OCI-LY3 (cell line): ENCODE data around the gene TTLL10.
"Not testable (repeated sequence)": the region's sequence is repeated elsewhere in the genome, so short reads cannot be mapped to it uniquely, and the experiment has no call there.

Source experiments
- H2AFZ ChIP-seq: fragments of 200-600, 300-600 bp; shearing (Covaris generic); 2 replicates; pipeline ENCODE4 v1.6.0; 2014; ENCODE audit warnings: antibody characterized with exemption, low read depth, low read length
- H3K27ac ChIP-seq: fragments of 200-600, 300-600 bp; sonication (generic); 2 replicates; pipeline ENCODE4 v1.5.1; 2014; ENCODE audit warnings: mild to moderate bottlenecking, low read length, moderate library complexity, mixed read lengths
- H3K27me3 ChIP-seq: fragments of 200-600, 300-600 bp; sonication (generic); 2 replicates; pipeline ENCODE4 v1.6.1; 2014; ENCODE audit warnings: low read depth, low read length, mixed read lengths
- H3K36me3 ChIP-seq: fragments of 200-600, 300-600 bp; sonication (generic); replicated peaks from 2 replicates; pipeline ENCODE3; 2014; ENCODE audit warnings: low read depth, low read length, mixed read lengths
- H3K4me1 ChIP-seq: fragments of 300-600, 200-600 bp; sonication (generic); 2 replicates; pipeline ENCODE4 v1.6.1; 2014; ENCODE audit warnings: low read length, mixed read lengths
- H3K4me2 ChIP-seq: fragments of 200-600, 300-600 bp; sonication (generic); 2 replicates; pipeline ENCODE4 v1.6.1; 2014; ENCODE audit warnings: low read length, mixed read lengths
- H3K4me3 ChIP-seq: fragments of 300-600, 200-600 bp; sonication (generic); 2 replicates; pipeline ENCODE4 v1.5.1; 2014; ENCODE audit warnings: antibody characterized with exemption, mild to moderate bottlenecking, low read length, moderate library complexity
- H3K79me2 ChIP-seq: fragments of 300-600, 200-600 bp; shearing (Covaris generic); 2 replicates; pipeline ENCODE4 v1.6.1; 2014; ENCODE audit warnings: mild to moderate bottlenecking, low read length, mixed read lengths
- H3K9ac ChIP-seq: fragments of 300-600, 200-600 bp; shearing (Covaris generic); 2 replicates; pipeline ENCODE4 v1.6.0; 2014; ENCODE audit warnings: mild to moderate bottlenecking, low read length, moderate library complexity
- H3K9me3 ChIP-seq: fragments of 200-600, 300-600 bp; shearing (Covaris generic); 2 replicates; pipeline ENCODE4 v1.6.1; 2014; ENCODE audit warnings: low read length, mixed read lengths; ENCODE audit not compliant: insufficient read depth
- H4K20me1 ChIP-seq: fragments of 200-600, 300-600 bp; sonication (generic); 2 replicates; pipeline ENCODE4 v1.6.1; 2016; ENCODE audit warnings: low read length, mixed read lengths; ENCODE audit not compliant: insufficient read depth
- EZH2phosphoT487 ChIP-seq: fragments of 200-600 bp; shearing (Covaris generic); IDR thresholded peaks from 2 replicates; pipeline ENCODE4 v1.6.1; 2018; ENCODE audit warnings: antibody characterized with exemption, mixed run types, low read depth
- TF ChIP-seq, protein P1 (sequence below): fragments of 200-600, 300-600 bp; sonication (generic); IDR thresholded peaks from 2 replicates; pipeline ENCODE4 v1.5.1; 2014; ENCODE audit warnings: antibody characterized with exemption, low read length, low read depth

TTLL10 gene

DNA sequence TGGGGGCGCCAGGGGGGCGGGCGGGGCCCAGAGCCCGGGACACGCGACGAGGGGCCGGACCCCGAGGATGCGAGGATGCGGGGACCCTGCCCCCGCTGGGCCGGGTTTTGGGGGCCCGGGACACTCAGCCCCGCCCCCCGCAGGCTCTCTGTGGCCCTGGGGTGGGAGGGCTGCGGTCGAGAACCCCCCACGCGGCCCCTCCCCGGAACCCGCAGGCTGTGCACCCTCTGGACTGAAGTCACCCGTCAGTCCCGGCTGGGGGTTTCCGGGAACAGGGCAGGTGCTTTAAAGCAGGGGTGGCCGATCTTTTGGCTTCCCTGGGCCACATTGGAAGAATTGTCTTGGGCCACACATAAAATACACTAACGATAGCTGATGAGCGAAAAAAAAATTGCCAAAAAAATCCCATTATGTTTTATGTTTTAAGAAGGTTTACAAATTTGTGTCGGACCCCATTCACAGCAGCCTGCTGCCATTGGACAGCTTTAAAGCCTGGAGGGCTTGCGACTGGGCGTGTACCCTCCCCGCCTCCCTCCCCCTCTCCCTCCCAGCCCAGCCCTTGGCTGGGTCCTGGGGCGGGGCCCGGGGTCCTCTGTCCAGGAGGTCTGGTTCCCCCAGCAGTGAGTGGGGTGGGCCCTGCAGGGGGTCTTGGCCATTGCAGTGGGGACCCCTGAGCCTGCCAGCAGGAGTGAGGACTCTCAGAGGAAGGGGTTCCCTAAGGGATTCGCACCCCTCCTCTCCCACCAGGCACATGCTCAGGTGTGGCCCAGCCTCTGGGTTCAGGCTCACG lies 36.2 kb upstream of the TTLL10 start:
- TF ChIP-seq, protein P1, sequence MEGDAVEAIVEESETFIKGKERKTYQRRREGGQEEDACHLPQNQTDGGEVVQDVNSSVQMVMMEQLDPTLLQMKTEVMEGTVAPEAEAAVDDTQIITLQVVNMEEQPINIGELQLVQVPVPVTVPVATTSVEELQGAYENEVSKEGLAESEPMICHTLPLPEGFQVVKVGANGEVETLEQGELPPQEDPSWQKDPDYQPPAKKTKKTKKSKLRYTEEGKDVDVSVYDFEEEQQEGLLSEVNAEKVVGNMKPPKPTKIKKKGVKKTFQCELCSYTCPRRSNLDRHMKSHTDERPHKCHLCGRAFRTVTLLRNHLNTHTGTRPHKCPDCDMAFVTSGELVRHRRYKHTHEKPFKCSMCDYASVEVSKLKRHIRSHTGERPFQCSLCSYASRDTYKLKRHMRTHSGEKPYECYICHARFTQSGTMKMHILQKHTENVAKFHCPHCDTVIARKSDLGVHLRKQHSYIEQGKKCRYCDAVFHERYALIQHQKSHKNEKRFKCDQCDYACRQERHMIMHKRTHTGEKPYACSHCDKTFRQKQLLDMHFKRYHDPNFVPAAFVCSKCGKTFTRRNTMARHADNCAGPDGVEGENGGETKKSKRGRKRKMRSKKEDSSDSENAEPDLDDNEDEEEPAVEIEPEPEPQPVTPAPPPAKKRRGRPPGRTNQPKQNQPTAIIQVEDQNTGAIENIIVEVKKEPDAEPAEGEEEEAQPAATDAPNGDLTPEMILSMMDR = no peak
- TF ChIP-seq EZH2phosphoT487 = no peak
- Histone ChIP-seq H3K36me3 (no peaks in the 10 kb centered on the region), H3K79me2 (no peaks in the 10 kb centered on the region), H3K4me1 (peaks cover 30% of the 10 kb centered on the region), H3K4me3 (peak overlapping the region; percentile 69), H3K9ac (peak overlapping the region; percentile 42), H3K4me2 (peak overlapping the region; percentile 77), H4K20me1 (no peaks in the 10 kb centered on the region), H3K27me3 (peaks cover 7% of the 10 kb centered on the region; the same call in 1 of the 2 replicates), H3K9me3 (no peaks in the 10 kb centered on the region), H2AFZ (0 out of 2 replicates have a peak overlapping the region, but pooled peaks have one; percentile 19), H3K27ac (peak overlapping the region; percentile 8; the same call in 1 of the 2 replicates)

DNA sequence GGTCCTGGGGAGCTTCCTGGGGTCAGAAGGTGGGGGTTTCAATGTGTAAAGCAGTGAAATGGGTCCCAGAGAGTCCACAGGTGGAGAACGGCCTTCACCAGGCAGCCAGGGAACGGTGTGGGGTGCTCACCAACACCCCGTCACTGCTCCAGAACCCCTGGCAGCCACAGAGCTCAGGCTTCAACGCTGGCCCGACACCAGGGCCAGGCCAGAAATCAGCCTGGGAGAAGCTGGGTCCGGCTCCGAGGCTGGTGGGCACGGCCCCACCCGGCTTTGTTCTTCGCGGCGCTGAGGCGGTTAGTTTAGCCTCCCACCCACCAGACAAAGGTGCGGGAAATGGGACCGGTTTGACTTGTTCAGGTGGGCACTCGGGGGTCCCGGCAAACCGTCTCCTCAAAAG lies 33.0 kb upstream of the TTLL10 start:
- Histone ChIP-seq H3K4me2 (no peak overlapping the region), H3K9ac (no peak overlapping the region), H3K9me3 (no peaks in the 10 kb centered on the region), H3K79me2 (no peaks in the 10 kb centered on the region), H3K4me3 (no peak overlapping the region), H2AFZ (no peak overlapping the region), H4K20me1 (no peaks in the 10 kb centered on the region), H3K27me3 (peaks cover 7% of the 10 kb centered on the region; the same call in 1 of the 2 replicates), H3K4me1 (peaks cover 62% of the 10 kb centered on the region), H3K36me3 (no peaks in the 10 kb centered on the region), H3K27ac (no peak overlapping the region)
- TF ChIP-seq, protein P1 = no peak
- TF ChIP-seq EZH2phosphoT487 = no peak

DNA sequence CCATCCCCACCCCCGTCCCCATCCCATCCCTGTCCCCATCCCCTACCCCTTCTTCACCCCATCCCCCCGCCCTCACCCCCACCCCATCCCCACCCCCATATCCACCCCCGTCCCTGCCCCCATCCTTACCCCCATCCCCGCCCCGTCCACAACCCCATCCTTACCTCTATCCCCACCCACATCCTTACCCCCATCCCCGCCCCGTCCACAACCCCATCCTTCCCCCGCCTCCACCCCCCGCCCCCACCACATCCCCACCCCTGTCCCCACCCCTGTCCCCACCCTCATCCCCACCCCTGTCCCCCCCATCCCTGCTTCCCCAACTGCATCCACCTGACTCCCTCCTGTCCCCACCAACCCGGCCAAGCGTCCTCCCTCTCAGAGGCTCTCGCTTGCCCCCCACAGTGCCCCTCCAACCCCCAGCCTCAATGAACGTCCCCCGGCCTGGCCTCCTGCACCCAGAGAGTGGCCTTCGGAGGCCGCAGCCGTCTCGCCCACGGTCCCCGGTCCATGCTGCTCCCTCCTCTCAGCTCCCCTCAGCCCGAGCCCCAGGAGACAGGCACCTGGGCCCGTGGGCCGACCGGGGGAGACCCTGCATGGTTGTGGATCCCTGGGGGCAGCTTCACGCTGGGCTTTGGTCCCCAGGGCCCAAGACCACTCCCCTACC lies 32.3 kb upstream of the TTLL10 start:
- Histone ChIP-seq H3K27me3 (peaks cover 7% of the 10 kb centered on the region; the same call in 1 of the 2 replicates), H3K9ac (peak overlapping the region; percentile 59; the same call in 1 of the 2 replicates), H3K9me3 (no peaks in the 10 kb centered on the region), H2AFZ (no peak overlapping the region), H3K4me2 (peak overlapping the region; percentile 64), H3K4me1 (peaks cover 65% of the 10 kb centered on the region), H3K36me3 (no peaks in the 10 kb centered on the region), H3K27ac (no peak overlapping the region; the same call in 1 of the 2 replicates), H3K79me2 (no peaks in the 10 kb centered on the region), H3K4me3 (peak overlapping the region; percentile 70), H4K20me1 (no peaks in the 10 kb centered on the region)
- TF ChIP-seq, protein P1 = no peak

DNA sequence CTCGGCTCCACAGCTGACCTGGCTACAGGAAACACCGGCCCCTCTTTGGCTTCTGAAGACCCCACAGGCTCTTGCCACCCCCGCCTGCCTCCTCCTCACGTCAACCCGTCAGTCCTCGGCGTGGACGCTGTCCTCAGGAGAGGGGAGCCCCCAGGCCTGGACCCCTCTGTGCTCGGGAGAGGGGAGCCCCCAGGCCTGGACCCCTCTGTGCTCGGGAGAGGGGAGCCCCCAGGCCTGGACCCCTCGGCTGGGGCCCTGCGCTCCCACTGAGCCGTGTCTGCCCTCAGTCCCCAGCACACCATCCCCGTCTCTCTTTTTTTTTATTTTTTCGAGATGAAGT lies 31.8 kb upstream of the TTLL10 start:
- H3K4me3 ChIP-seq = peak overlapping the region; percentile 70
- H2AFZ ChIP-seq = no peak overlapping the region
- no peaks in the 10 kb centered on the region for H3K36me3 ChIP-seq
- TF ChIP-seq, protein P1 = no peak
- no peak for TF ChIP-seq EZH2phosphoT487
- no peaks in the 10 kb centered on the region for H4K20me1 ChIP-seq
- peaks cover 7% of the 10 kb centered on the region; the same call in 1 of the 2 replicates for H3K27me3 ChIP-seq
- no peaks in the 10 kb centered on the region for H3K79me2 ChIP-seq
- peak overlapping the region; percentile 64 for H3K4me2 ChIP-seq
- peaks cover 63% of the 10 kb centered on the region for H3K4me1 ChIP-seq
- H3K27ac ChIP-seq = no peak overlapping the region; the same call in 1 of the 2 replicates
- H3K9me3 ChIP-seq = no peaks in the 10 kb centered on the region
- peak overlapping the region; percentile 59; the same call in 1 of the 2 replicates for H3K9ac ChIP-seq

DNA sequence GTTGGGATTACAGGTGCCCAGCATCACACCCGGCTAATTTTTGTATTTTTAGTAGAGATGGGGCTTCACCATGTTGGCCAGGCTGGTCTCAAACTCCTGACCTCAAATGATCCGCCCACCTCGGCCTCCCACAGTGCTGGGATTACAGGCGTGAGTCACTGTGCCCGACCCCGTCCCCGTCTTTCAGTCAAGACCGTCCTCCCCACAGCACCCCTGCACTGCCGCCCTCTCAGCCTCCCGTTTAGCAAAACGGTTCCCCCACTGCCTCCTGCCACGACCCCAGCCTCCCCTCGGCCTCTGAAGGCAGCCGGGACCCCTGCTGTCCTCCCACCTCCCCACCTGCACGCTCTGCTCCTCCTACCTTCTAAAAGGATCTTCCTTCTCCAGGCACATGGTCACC lies 31.3 kb upstream of the TTLL10 start:
- H3K36me3 ChIP-seq, H4K20me1 ChIP-seq, H2AFZ ChIP-seq, H3K27me3 ChIP-seq, H3K9me3 ChIP-seq, H3K79me2 ChIP-seq: not testable (repeated sequence)
- Histone ChIP-seq H3K27ac (peak overlapping the region; percentile 73; the same call in 1 of the 2 replicates), H3K4me3 (peak overlapping the region; percentile 70), H3K9ac (peak overlapping the region; percentile 59; the same call in 1 of the 2 replicates), H3K4me2 (peak overlapping the region; percentile 64), H3K4me1 (peaks cover 63% of the 10 kb centered on the region)
